ENCODE results near the gene UPK1A.

UPK1A gene

DNA sequence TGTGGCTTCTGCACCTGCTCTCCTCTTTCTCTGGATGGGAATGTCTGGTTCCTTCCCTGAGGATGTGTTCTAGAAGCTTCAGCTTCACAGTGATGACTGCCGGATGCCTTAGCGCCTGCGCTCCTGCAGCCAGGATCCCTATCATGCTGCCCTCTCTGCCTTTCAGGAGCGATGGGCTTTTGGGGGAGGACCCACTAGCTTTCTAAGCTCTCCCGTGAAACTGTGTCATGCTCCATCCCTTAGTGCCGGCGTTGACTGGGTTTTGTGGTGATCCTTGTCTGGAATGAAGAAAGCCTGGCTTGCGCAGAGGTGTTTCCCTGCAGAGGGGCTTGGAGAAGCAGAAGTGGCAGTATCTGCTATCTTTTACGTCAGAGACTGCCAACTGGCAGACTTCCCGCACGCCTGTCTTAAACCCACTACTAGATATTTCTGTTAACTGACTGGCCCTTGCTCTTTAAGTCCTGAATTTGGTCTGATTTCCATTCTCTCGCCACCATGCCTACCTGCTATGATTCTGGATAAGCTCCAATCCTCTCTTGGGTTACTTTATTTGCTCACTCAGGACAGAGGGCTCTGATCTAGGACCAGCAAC lies 47.7 kb downstream of the UPK1A start:
- Histone ChIP-seq H3K27ac (ENCODE audit: low read length) (no peak overlapping the region), H3K9me3 (ENCODE audit: control insufficient read depth in 1 of 2, low read length in 2 of 2) (no peaks in the 10 kb centered on the region), H3K4me3 (ENCODE audit: low read depth in 1 of 2, low read length in 2 of 2) (no peak overlapping the region), H3K4me1 (ENCODE audit: control insufficient read depth in 1 of 2, insufficient read depth in 2 of 2, low read length in 2 of 2) (peaks cover 7 to 15% of the 10 kb centered on the region in 2 donors), H3K27me3 (ENCODE audit: low read depth, low read length) (no peaks in the 10 kb centered on the region), H3K36me3 (ENCODE audit: control insufficient read depth in 1 of 2, insufficient read depth in 2 of 2, low read length in 2 of 2) (no peaks in the 10 kb centered on the region)

DNA sequence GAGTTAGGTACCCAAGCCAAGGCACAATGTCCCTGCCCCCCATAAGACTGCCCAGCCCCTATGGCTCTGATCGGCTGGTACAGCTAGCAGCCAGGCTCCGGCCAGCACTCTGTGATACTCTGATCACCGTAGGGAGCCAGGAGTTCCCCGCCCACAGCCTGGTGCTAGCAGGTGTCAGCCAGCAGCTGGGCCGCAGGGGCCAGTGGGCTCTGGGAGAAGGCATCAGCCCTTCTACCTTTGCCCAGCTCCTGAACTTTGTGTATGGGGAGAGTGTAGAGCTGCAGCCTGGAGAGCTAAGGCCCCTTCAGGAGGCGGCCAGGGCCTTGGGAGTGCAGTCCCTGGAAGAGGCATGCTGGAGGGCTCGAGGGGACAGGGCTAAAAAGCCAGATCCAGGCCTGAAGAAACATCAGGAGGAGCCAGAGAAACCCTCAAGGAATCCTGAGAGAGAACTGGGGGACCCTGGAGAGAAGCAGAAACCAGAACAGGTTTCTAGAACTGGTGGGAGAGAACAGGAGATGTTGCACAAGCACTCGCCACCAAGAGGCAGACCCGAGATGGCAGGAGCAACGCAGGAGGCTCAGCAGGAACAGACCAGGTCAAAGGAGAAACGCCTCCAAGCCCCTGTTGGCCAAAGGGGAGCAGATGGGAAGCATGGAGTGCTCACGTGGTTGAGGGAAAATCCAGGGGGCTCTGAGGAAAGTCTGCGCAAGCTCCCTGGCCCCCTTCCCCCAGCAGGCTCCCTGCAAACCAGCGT lies 48.5 kb downstream of the UPK1A start:
- H3K4me1 ChIP-seq (ENCODE audit: control insufficient read depth in 1 of 2, insufficient read depth in 2 of 2, low read length in 2 of 2): peaks cover 12 to 23% of the 10 kb centered on the region in 2 donors
- H3K4me3 ChIP-seq (ENCODE audit: low read depth in 1 of 2, low read length in 2 of 2): no peak overlapping the region
- H3K9me3 ChIP-seq (ENCODE audit: control insufficient read depth in 1 of 2, low read length in 2 of 2): no peaks in the 10 kb centered on the region
- H3K27me3 ChIP-seq (ENCODE audit: low read depth, low read length): no peaks in the 10 kb centered on the region
- H3K36me3 ChIP-seq (ENCODE audit: control insufficient read depth in 1 of 2, insufficient read depth in 2 of 2, low read length in 2 of 2): peaks cover 0 to 1% of the 10 kb centered on the region in 2 donors
- no peak overlapping the region for H3K27ac ChIP-seq (ENCODE audit: low read length)

DNA sequence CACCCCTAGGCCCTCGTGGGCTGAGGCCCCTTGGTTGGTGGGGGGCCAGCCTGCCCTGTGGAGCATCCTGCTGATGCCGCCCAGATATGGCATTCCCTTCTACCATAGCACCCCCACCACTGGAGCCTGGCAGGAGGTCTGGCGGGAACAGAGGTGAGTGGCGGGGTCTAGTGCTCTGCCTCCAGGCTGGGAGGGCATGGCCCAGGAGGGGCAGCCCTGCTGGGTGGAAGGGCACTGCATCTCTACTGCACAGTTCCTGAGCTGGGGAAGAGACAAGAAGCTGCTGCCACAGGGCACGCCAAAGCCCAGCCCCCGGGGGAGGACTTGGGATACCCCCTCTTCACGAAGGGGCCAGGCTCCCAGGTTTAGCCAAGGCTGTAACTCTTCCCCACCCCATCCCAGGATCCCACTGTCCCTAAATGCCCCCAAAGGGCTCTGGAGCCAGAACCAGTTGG lies 49.1 kb downstream of the UPK1A start:
- no peaks in the 10 kb centered on the region for H3K27me3 ChIP-seq (ENCODE audit: low read depth, low read length)
- H3K27ac ChIP-seq (ENCODE audit: low read length): no peak overlapping the region
- peaks cover 12 to 26% of the 10 kb centered on the region in 2 donors for H3K4me1 ChIP-seq (ENCODE audit: control insufficient read depth in 1 of 2, insufficient read depth in 2 of 2, low read length in 2 of 2)
- no peak overlapping the region for H3K4me3 ChIP-seq (ENCODE audit: low read depth in 1 of 2, low read length in 2 of 2)
- H3K9me3 ChIP-seq (ENCODE audit: control insufficient read depth in 1 of 2, low read length in 2 of 2): no peaks in the 10 kb centered on the region
- peaks cover 5 to 7% of the 10 kb centered on the region in 2 donors for H3K36me3 ChIP-seq (ENCODE audit: control insufficient read depth in 1 of 2, insufficient read depth in 2 of 2, low read length in 2 of 2)

DNA sequence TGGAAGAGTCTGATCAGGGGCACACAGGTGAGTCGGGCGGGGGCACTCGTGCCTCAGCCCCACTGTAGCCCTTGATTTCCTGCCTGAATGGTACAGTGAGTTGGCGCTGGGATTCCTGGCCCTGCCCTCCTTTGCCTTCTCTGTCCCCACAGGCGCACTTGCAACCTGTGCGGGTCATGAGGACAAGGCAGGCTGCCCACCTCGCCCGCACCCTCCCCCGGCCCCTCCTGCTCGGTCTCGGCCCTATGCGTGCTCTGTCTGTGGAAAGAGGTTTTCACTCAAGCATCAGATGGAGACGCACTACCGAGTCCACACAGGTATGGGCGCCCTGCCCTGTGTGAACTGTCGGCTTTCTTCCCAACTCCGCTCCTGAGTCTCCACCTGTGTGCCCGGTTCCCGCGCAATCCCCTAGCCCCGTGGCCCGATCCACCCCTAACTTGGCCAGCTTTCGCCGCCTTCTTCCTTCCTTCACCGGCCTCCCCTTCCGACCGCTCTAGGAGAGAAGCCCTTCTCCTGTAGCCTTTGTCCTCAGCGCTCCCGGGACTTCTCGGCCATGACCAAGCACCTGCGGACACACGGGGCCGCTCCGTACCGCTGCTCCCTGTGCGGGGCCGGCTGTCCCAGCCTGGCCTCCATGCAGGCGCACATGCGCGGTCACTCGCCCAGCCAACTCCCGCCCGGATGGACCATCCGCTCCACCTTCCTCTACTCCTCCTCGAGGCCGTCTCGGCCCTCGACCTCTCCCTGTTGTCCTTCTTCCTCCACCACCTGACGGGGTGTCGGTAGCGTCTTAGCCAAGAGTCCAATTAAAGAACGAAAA lies 49.9 kb downstream of the UPK1A start:
- H3K9me3 ChIP-seq (ENCODE audit: control insufficient read depth in 1 of 2, low read length in 2 of 2): no peaks in the 10 kb centered on the region
- H3K27me3 ChIP-seq (ENCODE audit: low read depth, low read length): no peaks in the 10 kb centered on the region
- peaks cover 5 to 7% of the 10 kb centered on the region in 2 donors for H3K36me3 ChIP-seq (ENCODE audit: control insufficient read depth in 1 of 2, insufficient read depth in 2 of 2, low read length in 2 of 2)
- peak overlapping the region; percentile 76 to 97 for H3K4me3 ChIP-seq (ENCODE audit: low read depth in 1 of 2, low read length in 2 of 2)
- H3K27ac ChIP-seq (ENCODE audit: low read length): peak overlapping the region; percentile 75
- peaks cover 12 to 26% of the 10 kb centered on the region in 2 donors for H3K4me1 ChIP-seq (ENCODE audit: control insufficient read depth in 1 of 2, insufficient read depth in 2 of 2, low read length in 2 of 2)

DNA sequence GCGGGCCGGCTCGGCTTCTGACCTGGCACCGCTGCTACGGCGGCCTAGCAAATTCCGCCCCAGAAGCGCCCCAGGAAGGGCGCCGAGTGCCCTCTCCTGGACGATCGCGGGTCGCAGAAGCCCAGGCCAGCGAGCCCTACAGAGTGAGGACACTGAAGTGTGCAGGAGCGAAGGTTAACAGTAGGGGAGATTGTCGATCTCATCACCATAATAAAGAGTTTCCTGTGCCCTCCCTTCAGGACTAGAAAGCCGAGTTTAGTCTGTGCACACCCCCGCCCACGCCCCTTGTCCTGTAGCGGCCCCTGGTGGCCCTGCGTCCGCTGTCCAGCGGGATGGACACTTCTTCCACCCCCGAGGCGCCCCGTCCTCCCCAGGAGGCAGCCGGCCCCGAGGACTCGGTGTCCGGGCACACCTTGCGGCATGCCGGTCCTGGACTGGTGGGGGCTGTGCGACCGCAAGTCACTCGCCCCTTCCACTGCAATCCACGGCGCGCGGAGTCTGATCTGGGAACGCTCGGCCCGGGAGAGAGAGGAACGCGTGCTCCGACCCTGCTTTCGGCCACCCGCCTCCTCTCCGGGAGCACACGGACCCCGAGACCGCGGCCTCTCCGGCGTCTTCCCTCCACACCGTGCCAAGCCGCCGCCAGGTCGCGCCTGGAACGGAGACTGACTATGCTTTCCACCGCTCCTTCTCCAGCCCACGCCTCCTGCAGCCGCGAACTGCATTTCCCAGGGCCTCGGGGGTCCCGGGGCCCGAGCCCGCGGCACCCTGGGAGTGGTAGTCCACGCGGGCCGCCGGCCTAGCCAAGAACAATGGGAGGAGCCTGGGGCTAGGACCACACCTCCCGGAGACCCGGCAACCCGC lies 50.7 kb downstream of the UPK1A start:
- Histone ChIP-seq H3K4me1 (ENCODE audit: control insufficient read depth in 1 of 2, insufficient read depth in 2 of 2, low read length in 2 of 2) (peaks cover 12 to 26% of the 10 kb centered on the region in 2 donors), H3K36me3 (ENCODE audit: control insufficient read depth in 1 of 2, insufficient read depth in 2 of 2, low read length in 2 of 2) (peaks cover 5 to 15% of the 10 kb centered on the region in 2 donors), H3K9me3 (ENCODE audit: control insufficient read depth in 1 of 2, low read length in 2 of 2) (no peaks in the 10 kb centered on the region), H3K27ac (ENCODE audit: low read length) (peak overlapping the region; percentile 75), H3K27me3 (ENCODE audit: low read depth, low read length) (no peaks in the 10 kb centered on the region), H3K4me3 (ENCODE audit: low read depth in 1 of 2, low read length in 2 of 2) (peak overlapping the region; percentile 76 to 97)

DNA sequence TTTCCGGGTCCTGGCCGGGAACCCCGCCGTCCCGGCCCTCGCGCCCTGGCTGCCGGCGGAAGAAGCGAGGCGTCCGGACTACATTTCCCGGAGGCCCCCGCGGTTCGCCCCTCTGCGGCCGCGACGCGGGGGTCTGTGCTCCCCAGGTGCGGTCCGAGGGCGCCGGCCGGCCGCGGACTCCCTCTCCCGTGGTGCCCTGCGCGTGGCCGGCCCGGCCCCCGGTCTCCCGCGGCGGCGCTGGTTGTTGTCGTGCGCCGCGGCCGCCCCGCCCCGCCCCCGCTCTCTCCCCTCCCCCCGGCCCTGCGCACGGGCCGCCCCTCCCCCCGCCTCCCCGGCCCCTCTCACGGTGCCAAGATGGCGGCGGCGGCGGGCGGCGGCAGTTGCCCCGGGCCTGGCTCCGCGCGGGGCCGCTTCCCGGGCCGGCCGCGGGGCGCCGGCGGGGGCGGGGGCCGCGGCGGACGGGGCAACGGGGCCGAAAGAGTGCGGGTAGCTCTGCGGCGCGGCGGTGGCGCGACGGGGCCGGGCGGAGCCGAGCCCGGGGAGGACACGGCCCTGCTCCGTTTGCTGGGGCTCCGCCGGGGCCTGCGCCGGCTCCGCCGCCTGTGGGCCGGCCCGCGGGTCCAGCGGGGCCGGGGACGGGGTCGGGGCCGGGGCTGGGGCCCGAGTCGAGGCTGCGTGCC lies 51.5 kb downstream of the UPK1A start, which contains the start of gene KMT2B:
TSS of gene KMT2B (plus strand) at position 339 of the 680 bp plus-strand sequence. CDS start at position 355, 16 bp downstream.
- Histone ChIP-seq H3K4me3 (ENCODE audit: low read depth in 1 of 2, low read length in 2 of 2) (peak within 1 kb of the TSS; percentile 76 to 97), H3K9me3 (ENCODE audit: control insufficient read depth in 1 of 2, low read length in 2 of 2) (no peaks in the 10 kb centered on the region), H3K4me1 (ENCODE audit: control insufficient read depth in 1 of 2, insufficient read depth in 2 of 2, low read length in 2 of 2) (peaks cover 12 to 26% of the 10 kb centered on the region in 2 donors), H3K27ac (ENCODE audit: low read length) (peak within 1 kb of the TSS; percentile 75), H3K36me3 (ENCODE audit: control insufficient read depth in 1 of 2, insufficient read depth in 2 of 2, low read length in 2 of 2) (peaks cover 10 to 22% of the 10 kb centered on the region in 2 donors), H3K27me3 (ENCODE audit: low read depth, low read length) (no peaks in the 10 kb centered on the region)

DNA sequence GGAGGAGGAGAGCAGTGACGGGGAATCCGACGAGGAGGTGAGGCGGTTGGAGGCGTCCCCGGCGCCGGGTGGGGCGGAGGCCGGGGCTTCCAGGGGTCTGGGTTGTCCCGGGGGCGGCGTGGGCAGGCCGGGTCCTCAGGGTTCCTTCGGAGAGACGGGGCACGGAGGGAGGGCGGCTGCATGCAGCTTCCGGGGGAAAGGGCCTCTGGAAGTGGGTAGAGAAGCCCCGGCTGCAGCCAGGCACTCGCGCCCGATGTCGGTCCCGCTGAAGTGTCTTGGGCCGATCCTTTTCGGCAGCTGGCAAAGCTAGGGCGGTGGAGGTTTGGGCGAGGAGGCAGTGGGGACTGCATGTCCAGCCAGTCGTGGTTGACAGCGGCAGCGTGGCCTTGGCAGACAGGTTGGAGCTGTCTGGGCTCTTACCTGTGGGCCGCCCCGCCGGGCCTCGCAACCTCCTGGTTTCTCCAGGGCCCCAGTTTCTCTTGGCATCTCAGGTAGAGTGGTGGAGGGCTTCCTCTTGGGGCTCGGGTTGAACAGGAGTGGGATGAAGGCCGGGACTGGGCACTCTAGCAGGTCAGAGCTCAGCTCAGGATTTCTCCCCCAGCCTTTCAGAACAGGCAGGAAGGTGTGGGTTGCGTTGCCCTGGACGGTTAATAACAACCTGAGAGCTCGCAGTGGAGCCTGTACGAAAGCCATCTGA lies 52.2 kb downstream of the UPK1A start:
- H3K9me3 ChIP-seq (ENCODE audit: control insufficient read depth in 1 of 2, low read length in 2 of 2): no peaks in the 10 kb centered on the region
- peaks cover 16 to 29% of the 10 kb centered on the region in 2 donors for H3K36me3 ChIP-seq (ENCODE audit: control insufficient read depth in 1 of 2, insufficient read depth in 2 of 2, low read length in 2 of 2)
- H3K4me1 ChIP-seq (ENCODE audit: control insufficient read depth in 1 of 2, insufficient read depth in 2 of 2, low read length in 2 of 2): peaks cover 12 to 26% of the 10 kb centered on the region in 2 donors
- H3K27me3 ChIP-seq (ENCODE audit: low read depth, low read length): no peaks in the 10 kb centered on the region
- H3K27ac ChIP-seq (ENCODE audit: low read length): peak overlapping the region; percentile 16
- peak overlapping the region; percentile 73 to 74 for H3K4me3 ChIP-seq (ENCODE audit: low read depth in 1 of 2, low read length in 2 of 2)

DNA sequence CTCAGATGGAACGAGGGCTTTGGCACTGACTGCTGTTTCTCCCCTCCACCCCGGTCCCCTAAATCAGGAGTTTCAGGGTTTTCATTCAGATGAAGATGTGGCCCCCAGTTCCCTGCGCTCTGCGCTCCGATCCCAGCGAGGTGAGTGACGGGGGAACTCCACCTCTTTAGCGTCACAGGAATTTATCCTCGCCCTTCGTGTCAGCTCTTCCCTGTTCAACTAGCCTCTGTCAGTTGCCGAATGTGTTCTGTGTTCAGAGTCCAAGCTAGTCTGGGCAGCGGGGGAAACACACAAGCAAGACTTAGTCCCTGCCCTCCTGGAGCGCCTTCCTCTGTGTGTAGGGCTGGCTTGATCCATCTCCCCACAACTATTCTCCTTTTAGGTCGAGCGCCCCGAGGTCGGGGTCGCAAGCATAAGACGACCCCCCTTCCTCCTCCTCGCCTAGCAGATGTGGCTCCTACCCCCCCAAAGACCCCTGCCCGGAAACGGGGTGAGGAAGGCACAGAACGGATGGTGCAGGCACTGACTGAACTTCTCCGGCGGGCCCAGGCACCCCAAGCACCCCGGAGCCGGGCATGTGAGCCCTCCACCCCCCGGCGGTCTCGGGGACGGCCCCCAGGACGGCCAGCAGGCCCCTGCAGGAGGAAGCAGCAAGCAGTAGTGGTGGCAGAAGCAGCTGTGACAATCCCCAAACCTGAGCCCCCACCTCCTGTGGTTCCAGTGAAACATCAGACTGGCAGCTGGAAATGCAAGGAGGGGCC lies 53.3 kb downstream of the UPK1A start:
- Histone ChIP-seq H3K4me3 (ENCODE audit: low read depth in 1 of 2, low read length in 2 of 2) (peak overlapping the region; percentile 73 to 74), H3K27ac (ENCODE audit: low read length) (peak overlapping the region; percentile 16), H3K27me3 (ENCODE audit: low read depth, low read length) (no peaks in the 10 kb centered on the region), H3K4me1 (ENCODE audit: control insufficient read depth in 1 of 2, insufficient read depth in 2 of 2, low read length in 2 of 2) (peaks cover 12 to 26% of the 10 kb centered on the region in 2 donors), H3K9me3 (ENCODE audit: control insufficient read depth in 1 of 2, low read length in 2 of 2) (no peaks in the 10 kb centered on the region), H3K36me3 (ENCODE audit: control insufficient read depth in 1 of 2, insufficient read depth in 2 of 2, low read length in 2 of 2) (peaks cover 25 to 40% of the 10 kb centered on the region in 2 donors)

DNA sequence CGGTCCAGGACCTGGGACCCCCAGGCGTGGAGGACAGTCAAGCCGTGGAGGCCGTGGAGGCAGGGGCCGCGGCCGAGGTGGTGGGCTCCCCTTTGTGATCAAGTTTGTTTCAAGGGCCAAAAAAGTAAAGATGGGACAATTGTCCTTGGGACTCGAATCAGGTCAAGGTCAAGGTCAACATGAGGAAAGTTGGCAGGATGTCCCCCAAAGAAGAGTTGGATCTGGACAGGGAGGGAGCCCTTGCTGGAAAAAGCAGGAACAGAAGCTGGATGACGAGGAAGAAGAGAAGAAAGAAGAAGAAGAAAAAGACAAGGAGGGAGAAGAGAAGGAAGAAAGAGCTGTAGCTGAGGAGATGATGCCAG lies 53.8 kb downstream of the UPK1A start:
- H3K4me3 ChIP-seq (ENCODE audit: low read depth in 1 of 2, low read length in 2 of 2): no peak overlapping the region
- peaks cover 12 to 26% of the 10 kb centered on the region in 2 donors for H3K4me1 ChIP-seq (ENCODE audit: control insufficient read depth in 1 of 2, insufficient read depth in 2 of 2, low read length in 2 of 2)
- no peaks in the 10 kb centered on the region for H3K27me3 ChIP-seq (ENCODE audit: low read depth, low read length)
- no peaks in the 10 kb centered on the region for H3K9me3 ChIP-seq (ENCODE audit: control insufficient read depth in 1 of 2, low read length in 2 of 2)
- H3K27ac ChIP-seq (ENCODE audit: low read length): no peak overlapping the region
- peaks cover 31 to 45% of the 10 kb centered on the region in 2 donors for H3K36me3 ChIP-seq (ENCODE audit: control insufficient read depth in 1 of 2, insufficient read depth in 2 of 2, low read length in 2 of 2)

Data from muscle layer of duodenum (tissue), 2 donors.